MM.1S (cell line): ENCODE results near the gene ISX.

Experiments used
- DNase-seq: peaks from one replicate; pipeline ENCODE4 v3.0.0-alpha.2; 2015
- H2AFZ ChIP-seq: fragments of 300-600 bp; sonication (generic); 2 replicates; pipeline ENCODE4 v1.6.0; 2016; ENCODE audit warnings: antibody characterized with exemption, low read length
- H3F3A ChIP-seq: fragments of 300-600 bp; sonication (generic); 2 replicates; pipeline ENCODE4 v1.6.1; 2016; ENCODE audit warnings: mild to moderate bottlenecking, antibody characterized with exemption, low read length, moderate library complexity, mixed read lengths; ENCODE audit not compliant: insufficient read depth
- H3K27ac ChIP-seq: fragments of 300-600 bp; sonication (generic); 2 replicates; pipeline ENCODE4 v1.5.1; 2016; ENCODE audit warnings: mild to moderate bottlenecking, low read length
- H3K27me3 ChIP-seq: fragments of 300-600 bp; sonication (generic); replicated peaks from 2 replicates; pipeline ENCODE4 v1.6.0; 2016; ENCODE audit warnings: low read length; ENCODE audit not compliant: insufficient read depth
- H3K36me3 ChIP-seq: fragments of 300-600 bp; sonication (generic); replicated peaks from 2 replicates; pipeline ENCODE4 v1.6.1; 2016; ENCODE audit warnings: mild to moderate bottlenecking, low read length, mixed read lengths; ENCODE audit not compliant: insufficient read depth
- H3K4me1 ChIP-seq: fragments of 300-600 bp; sonication (generic); 2 replicates; pipeline ENCODE4 v1.6.1; 2016; ENCODE audit warnings: low read length, mixed read lengths
- H3K4me2 ChIP-seq: fragments of 300-600 bp; sonication (generic); 2 replicates; pipeline ENCODE4 v1.6.0; 2016; ENCODE audit warnings: low read depth, low read length
- H3K4me3 ChIP-seq: fragments of 300-600 bp; sonication (generic); 2 replicates; pipeline ENCODE4 v1.5.1; 2016; ENCODE audit warnings: low read length, mixed read lengths
- H3K79me2 ChIP-seq: fragments of 300-600 bp; sonication (generic); 2 replicates; pipeline ENCODE4 v1.6.1; 2016; ENCODE audit warnings: mixed run types, low read length, mixed read lengths
- H3K9ac ChIP-seq: fragments of 300-600 bp; sonication (generic); 2 replicates; pipeline ENCODE4 v1.6.1; 2016; ENCODE audit warnings: low read length, mixed read lengths
- H3K9me2 ChIP-seq: fragments of 300-600 bp; sonication (generic); replicated peaks from 2 replicates; pipeline ENCODE4 v1.6.1; 2016; ENCODE audit warnings: mild to moderate bottlenecking, low read length, mixed read lengths; ENCODE audit not compliant: insufficient read depth
- H3K9me3 ChIP-seq: fragments of 300-600 bp; sonication (generic); replicated peaks from 2 replicates; pipeline ENCODE4 v1.6.1; 2016; ENCODE audit warnings: mild to moderate bottlenecking, low read length, mixed read lengths; ENCODE audit not compliant: insufficient read depth
- H4K20me1 ChIP-seq: fragments of 300-600 bp; sonication (generic); 2 replicates; pipeline ENCODE4 v1.6.1; 2016; ENCODE audit warnings: mild to moderate bottlenecking, low read length, moderate library complexity, mixed read lengths; ENCODE audit not compliant: insufficient read depth
- EZH2 ChIP-seq: fragments of 300-600 bp; sonication (generic); optimal IDR thresholded peaks from 2 replicates; pipeline ENCODE3; 2017; ENCODE audit warnings: low read depth, mild to moderate bottlenecking, antibody characterized with exemption, low read length, mixed read lengths
- EZH2phosphoT487 ChIP-seq: fragments of 300-600 bp; sonication (generic); IDR thresholded peaks from 2 replicates; pipeline ENCODE4 v1.6.1; 2018; ENCODE audit warnings: antibody characterized with exemption, low read length
- TF ChIP-seq, protein P1 (sequence below): fragments of 300-600 bp; sonication (generic); IDR thresholded peaks from 2 replicates; pipeline ENCODE4 v1.5.1; 2016; ENCODE audit warnings: antibody characterized with exemption, low read length, mixed read lengths

Gene ISX

GRCh38 chr22:35070451-35071093 lies 4.6 kb downstream of the ISX start:
- no peaks in the 10 kb centered on the region for H3K27me3 ChIP-seq
- H3F3A ChIP-seq, result no peaks in the 10 kb centered on the region
- no peak overlapping the region for H3K4me2 ChIP-seq
- H3K36me3 ChIP-seq, result no peaks in the 10 kb centered on the region
- DNase-seq, result no peak
- no peaks in the 10 kb centered on the region for H3K9me2 ChIP-seq
- H4K20me1 ChIP-seq, result no peaks in the 10 kb centered on the region
- no peaks in the 10 kb centered on the region for H3K9me3 ChIP-seq
- H3K4me3 ChIP-seq, result no peak overlapping the region
- no peak overlapping the region for H3K27ac ChIP-seq
- H3K4me1 ChIP-seq, result 0 out of 2 replicates have a peak, but pooled peaks cover under 1% of the 10 kb centered on the region
- TF ChIP-seq, protein P1, sequence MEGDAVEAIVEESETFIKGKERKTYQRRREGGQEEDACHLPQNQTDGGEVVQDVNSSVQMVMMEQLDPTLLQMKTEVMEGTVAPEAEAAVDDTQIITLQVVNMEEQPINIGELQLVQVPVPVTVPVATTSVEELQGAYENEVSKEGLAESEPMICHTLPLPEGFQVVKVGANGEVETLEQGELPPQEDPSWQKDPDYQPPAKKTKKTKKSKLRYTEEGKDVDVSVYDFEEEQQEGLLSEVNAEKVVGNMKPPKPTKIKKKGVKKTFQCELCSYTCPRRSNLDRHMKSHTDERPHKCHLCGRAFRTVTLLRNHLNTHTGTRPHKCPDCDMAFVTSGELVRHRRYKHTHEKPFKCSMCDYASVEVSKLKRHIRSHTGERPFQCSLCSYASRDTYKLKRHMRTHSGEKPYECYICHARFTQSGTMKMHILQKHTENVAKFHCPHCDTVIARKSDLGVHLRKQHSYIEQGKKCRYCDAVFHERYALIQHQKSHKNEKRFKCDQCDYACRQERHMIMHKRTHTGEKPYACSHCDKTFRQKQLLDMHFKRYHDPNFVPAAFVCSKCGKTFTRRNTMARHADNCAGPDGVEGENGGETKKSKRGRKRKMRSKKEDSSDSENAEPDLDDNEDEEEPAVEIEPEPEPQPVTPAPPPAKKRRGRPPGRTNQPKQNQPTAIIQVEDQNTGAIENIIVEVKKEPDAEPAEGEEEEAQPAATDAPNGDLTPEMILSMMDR, result no peak
- TF ChIP-seq EZH2, result no peak
- no peak for TF ChIP-seq EZH2phosphoT487
- no peak overlapping the region for H3K9ac ChIP-seq
- no peaks in the 10 kb centered on the region for H3K79me2 ChIP-seq
- H2AFZ ChIP-seq, result no peak overlapping the region

- DNase-seq, result no peak
- TF ChIP-seq, protein P1, result no peak
- no peak for TF ChIP-seq EZH2
- no peak for TF ChIP-seq EZH2phosphoT487
- H3K9me2 ChIP-seq, result no peaks in the 10 kb centered on the region
- no peak overlapping the region for H2AFZ ChIP-seq
- H3K27me3 ChIP-seq, result no peaks in the 10 kb centered on the region
- H3K36me3 ChIP-seq, result no peaks in the 10 kb centered on the region
- no peak overlapping the region for H3K27ac ChIP-seq
- no peak overlapping the region for H3K4me3 ChIP-seq
- H3K4me2 ChIP-seq, result no peak overlapping the region
- no peaks in the 10 kb centered on the region for H4K20me1 ChIP-seq
- no peaks in the 10 kb centered on the region for H3K4me1 ChIP-seq
- no peaks in the 10 kb centered on the region for H3K9me3 ChIP-seq
- H3F3A ChIP-seq, result no peaks in the 10 kb centered on the region
- H3K9ac ChIP-seq, result no peak overlapping the region
- H3K79me2 ChIP-seq, result no peaks in the 10 kb centered on the region
Measured at GRCh38 chr22:35071784-35072183, 5.8 kb downstream of the ISX start.

GRCh38 chr22:35072925-35073324 lies 7.0 kb downstream of the ISX start:
- DNase-seq, result no peak
- no peak overlapping the region for H3K9ac ChIP-seq
- no peak overlapping the region for H2AFZ ChIP-seq
- no peaks in the 10 kb centered on the region for H3K79me2 ChIP-seq
- no peak overlapping the region for H3K27ac ChIP-seq
- no peaks in the 10 kb centered on the region for H3K27me3 ChIP-seq
- H3K4me2 ChIP-seq, result no peak overlapping the region
- no peaks in the 10 kb centered on the region for H3K36me3 ChIP-seq
- no peaks in the 10 kb centered on the region for H3K9me2 ChIP-seq
- TF ChIP-seq, protein P1, result no peak
- TF ChIP-seq EZH2, result no peak
- no peak for TF ChIP-seq EZH2phosphoT487
- no peaks in the 10 kb centered on the region for H3K9me3 ChIP-seq
- H3F3A ChIP-seq, result no peaks in the 10 kb centered on the region
- H4K20me1 ChIP-seq, result no peaks in the 10 kb centered on the region
- no peak overlapping the region for H3K4me3 ChIP-seq
- H3K4me1 ChIP-seq, result no peaks in the 10 kb centered on the region
